ENCODE measurements around the gene SNAP47. TPM values are rescaled to one million over a fixed set of nuclear protein-coding genes. Genes with fewer than 3 reads are reported as not detected.

The SNAP47 gene
- total and polyA plus RNA-seq, 2 of the 4 experiments (the other 2 are of a cell fraction) = 39.4 to 72.9 TPM

GRCh38 chr1:227744668-227745067 is 9.4 kb downstream of the SNAP47 start:
- Histone ChIP-seq H2BK5ac (ENCODE audit: low read depth, low read length, poor library complexity, severe bottlenecking) (no peak overlapping the region), H3K9me3 (ENCODE audit: control insufficient read depth, insufficient read depth, low read length) (no peaks in the 10 kb centered on the region), H3K18ac (ENCODE audit: low read depth, low read length) (no peak overlapping the region), H3K27ac (ENCODE audit: insufficient read depth, low read length) (no peak overlapping the region), H2AK9ac (replicated peaks; ENCODE audit: low read depth, low read length, poor library complexity) (no peak overlapping the region), H2AK5ac (ENCODE audit: low read depth, low read length) (no peak overlapping the region), H3K56ac (ENCODE audit: extremely low read depth, insufficient read depth, low read length) (no peak overlapping the region), H3K9ac (ENCODE audit: low read depth, low read length) (no peak overlapping the region), H3K27me3 (ENCODE audit: control insufficient read depth, insufficient read depth, low read length) (no peaks in the 10 kb centered on the region), H2BK15ac (ENCODE audit: low read depth, low read length) (no peak overlapping the region), H2AFZ (replicated peaks; ENCODE audit: low read length, poor library complexity) (no peak overlapping the region), H3K79me1 (ENCODE audit: low read depth in 1 of 2, low read length in 2 of 2) (peaks cover 39 to 90% of the 10 kb centered on the region in 2 experiments), H2BK20ac (ENCODE audit: low read depth, low read length) (no peak overlapping the region), H2BK120ac (ENCODE audit: low read depth, low read length) (no peak overlapping the region), H3K4me2 (ENCODE audit: low read depth, low read length) (no peak overlapping the region), H3K23ac (ENCODE audit: low read depth, low read length) (no peak overlapping the region), H3K4me3 (ENCODE audit: insufficient read depth, low read depth, low read length) (no peak overlapping the region), H4K91ac (ENCODE audit: insufficient read depth, low read depth, low read length) (no peak overlapping the region), H3K4me1 (ENCODE audit: control insufficient read depth, insufficient read depth, low read length) (peaks cover 2% of the 10 kb centered on the region; the same call in 1 of the 2 replicates), H3K14ac (replicated peaks; ENCODE audit: low read depth, low read length) (no peak overlapping the region), H3K9me1 (ENCODE audit: insufficient read depth, low read length) (peaks cover 16% of the 10 kb centered on the region), H4K8ac (ENCODE audit: low read depth in 2 of 2, low read length in 2 of 2) (no peak overlapping the region), H4K5ac (ENCODE audit: low read depth, low read length) (no peak overlapping the region), H4K20me1 (ENCODE audit: insufficient read depth, low read length) (peaks cover 62% of the 10 kb centered on the region), H3K36me3 (ENCODE audit: control insufficient read depth, insufficient read depth, low read length) (peaks cover 19% of the 10 kb centered on the region), H3K4ac (ENCODE audit: low read depth, low read length) (no peak overlapping the region)
- TF ChIP-seq RAD21 (IDR thresholded peaks at IDR 0.05; ENCODE audit: low read length) (no peak), POLR2A (IDR thresholded peaks at IDR 0.05; ENCODE audit: low read depth, low read length) (no peak)
- TF ChIP-seq, protein P1, sequence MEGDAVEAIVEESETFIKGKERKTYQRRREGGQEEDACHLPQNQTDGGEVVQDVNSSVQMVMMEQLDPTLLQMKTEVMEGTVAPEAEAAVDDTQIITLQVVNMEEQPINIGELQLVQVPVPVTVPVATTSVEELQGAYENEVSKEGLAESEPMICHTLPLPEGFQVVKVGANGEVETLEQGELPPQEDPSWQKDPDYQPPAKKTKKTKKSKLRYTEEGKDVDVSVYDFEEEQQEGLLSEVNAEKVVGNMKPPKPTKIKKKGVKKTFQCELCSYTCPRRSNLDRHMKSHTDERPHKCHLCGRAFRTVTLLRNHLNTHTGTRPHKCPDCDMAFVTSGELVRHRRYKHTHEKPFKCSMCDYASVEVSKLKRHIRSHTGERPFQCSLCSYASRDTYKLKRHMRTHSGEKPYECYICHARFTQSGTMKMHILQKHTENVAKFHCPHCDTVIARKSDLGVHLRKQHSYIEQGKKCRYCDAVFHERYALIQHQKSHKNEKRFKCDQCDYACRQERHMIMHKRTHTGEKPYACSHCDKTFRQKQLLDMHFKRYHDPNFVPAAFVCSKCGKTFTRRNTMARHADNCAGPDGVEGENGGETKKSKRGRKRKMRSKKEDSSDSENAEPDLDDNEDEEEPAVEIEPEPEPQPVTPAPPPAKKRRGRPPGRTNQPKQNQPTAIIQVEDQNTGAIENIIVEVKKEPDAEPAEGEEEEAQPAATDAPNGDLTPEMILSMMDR (conservative IDR thresholded peaks at IDR 0.05; ENCODE audit: low read depth, low read length) = no peak
- in situ Hi-C loops (cut with MboI; ENCODE audit: low sequenced_read_pairs) (no loop called here), intact Hi-C loops (cut with micrococcal nuclease) (no loop called here), dilution Hi-C loops (cut with HindIII; ENCODE audit: low sequenced_read_pairs, unreplicated experiment) (no loop called here)
- WGBS, 2 experiments (ENCODE audit: extremely low coverage in 2 of 2, insufficient read length in 1 of 2) = 92% methylated on average over 4 of the region's 8 CpGs; no CpG with 5 or more reads in 1 of the 2 experiments
- ChIA-PET CTCF (no interaction called here), POLR2A (ENCODE audit: unreplicated experiment) (no interaction called here)
- DNase-seq = no peak
- no peak for ATAC-seq (ENCODE audit: low read depth)
- no TSS peak for BruUV-seq (replicated peaks)

Measured in IMR-90 (cell line).